HTERT RPE-1 (cell line): ENCODE results near the gene SEZ6.

ENCODE experiments used
- in situ Hi-C: fragments of 300-500 bp; cut with MboI; formaldehyde crosslinking; loops from 4 replicates; pipeline ENCODE4 v1.14.3; 2020; ENCODE audit warnings: low sequenced_read_pairs

SEZ6 gene

GRCh38 chr17:28907709-28908475 lies 97.9 kb downstream of the SEZ6 start:
- in situ Hi-C loops: no loop called here

- in situ Hi-C loops: no loop called here
These were observed 99.0 kb downstream of the SEZ6 start for GRCh38 chr17:28906706-28907438.

- in situ Hi-C loops: no loop called here
These were observed 99.6 kb downstream of the SEZ6 start for GRCh38 chr17:28906276-28906675.
